ENCODE measurements around the gene BATF3. TPM values are rescaled to one million over a fixed set of nuclear protein-coding genes. Genes with fewer than 3 reads are reported as not detected.

The BATF3 gene
- total RNA-seq, 4 donors from 2014 or later = 0.74 to 2.1 (median 0.84) TPM; not detected in 1

- intact Hi-C loops (cut with DNase I; ENCODE audit: low total_unique reads) = no loop called here
- no peak for DNase-seq (ENCODE audit: low spot score in 2 of 2)
- H3K4me3 ChIP-seq (ENCODE audit: low read depth, poor library complexity, severe bottlenecking) = no peak overlapping the region
- 80 to 92% methylated on average over 13 of the region's 13 CpGs for WGBS, 2 donors
- TF ChIP-seq POLR2A (IDR thresholded peaks at IDR 0.05) (no peak), CTCF (IDR thresholded peaks at IDR 0.05) (no peak)
Observed at GRCh38 chr1:212696721-212697331, 2.8 kb downstream of the BATF3 start.

GRCh38 chr1:212692774-212693644, 6.6 kb downstream of the BATF3 start:
- no peak for DNase-seq (ENCODE audit: low spot score in 2 of 2)
- no peak for TF ChIP-seq POLR2A (IDR thresholded peaks at IDR 0.05)
- no peak for TF ChIP-seq CTCF (IDR thresholded peaks at IDR 0.05)
- WGBS, 2 donors = 89 to 91% methylated on average over 9 of the region's 9 CpGs
- intact Hi-C loops (cut with DNase I; ENCODE audit: low total_unique reads) = no loop called here
- H3K4me3 ChIP-seq (ENCODE audit: low read depth, poor library complexity, severe bottlenecking) = no peak overlapping the region

- 86 to 92% methylated on average over 9 of the region's 9 CpGs for WGBS, 2 donors
- TF ChIP-seq CTCF (IDR thresholded peaks at IDR 0.05) (no peak), POLR2A (IDR thresholded peaks at IDR 0.05) (no peak)
- no peak for DNase-seq (ENCODE audit: low spot score in 2 of 2)
- intact Hi-C loops (cut with DNase I; ENCODE audit: low total_unique reads) = no loop called here
- H3K4me3 ChIP-seq (ENCODE audit: low read depth, poor library complexity, severe bottlenecking) = no peak overlapping the region
Observed at GRCh38 chr1:212691561-212692071, 8.0 kb downstream of the BATF3 start.

GRCh38 chr1:212690816-212691403, 8.7 kb downstream of the BATF3 start:
- H3K4me3 ChIP-seq (ENCODE audit: low read depth, poor library complexity, severe bottlenecking) = no peak overlapping the region
- no peak for DNase-seq (ENCODE audit: low spot score in 2 of 2)
- intact Hi-C loops (cut with DNase I; ENCODE audit: low total_unique reads) = no loop called here
- no peak for TF ChIP-seq CTCF (IDR thresholded peaks at IDR 0.05)
- no peak for TF ChIP-seq POLR2A (IDR thresholded peaks at IDR 0.05)
- WGBS, 2 donors = 84 to 94% methylated on average over 4 of the region's 4 CpGs

- WGBS, 2 donors = 84 to 87% methylated on average over 12 of the region's 12 CpGs
- DNase-seq (ENCODE audit: low spot score in 2 of 2) = no peak
- intact Hi-C loops (cut with DNase I; ENCODE audit: low total_unique reads) = no loop called here
- TF ChIP-seq POLR2A (IDR thresholded peaks at IDR 0.05) = no peak
- no peak for TF ChIP-seq CTCF (IDR thresholded peaks at IDR 0.05)
- H3K4me3 ChIP-seq (ENCODE audit: low read depth, poor library complexity, severe bottlenecking) = no peak overlapping the region
Observed at GRCh38 chr1:212689758-212690529, 9.7 kb downstream of the BATF3 start.
